Hepatocyte (in vitro differentiated cells): ENCODE data around the gene FMNL2.

Experiments used
- EZH2 ChIP-seq: fragments of 200-600 bp; sonication (generic); IDR thresholded peaks from 2 replicates; pipeline ENCODE4 v1.6.1; 2016; ENCODE audit warnings: antibody characterized with exemption, mild to moderate bottlenecking, borderline replicate concordance
- EZH2phosphoT487 ChIP-seq: fragments of 200-600 bp; sonication (generic); IDR thresholded peaks from one replicate; pipeline ENCODE4 v1.6.1; 2018; ENCODE audit warnings: antibody characterized with exemption, mild to moderate bottlenecking, low read depth, moderate library complexity; ENCODE audit not compliant: unreplicated experiment, severe bottlenecking
- TF ChIP-seq, protein P1 (sequence below): fragments of 200-600 bp; sonication (generic); IDR thresholded peaks from 2 replicates; pipeline ENCODE4 v1.5.1; 2016; ENCODE audit warnings: antibody characterized with exemption, mild to moderate bottlenecking; ENCODE audit not compliant: poor library complexity

DNA sequence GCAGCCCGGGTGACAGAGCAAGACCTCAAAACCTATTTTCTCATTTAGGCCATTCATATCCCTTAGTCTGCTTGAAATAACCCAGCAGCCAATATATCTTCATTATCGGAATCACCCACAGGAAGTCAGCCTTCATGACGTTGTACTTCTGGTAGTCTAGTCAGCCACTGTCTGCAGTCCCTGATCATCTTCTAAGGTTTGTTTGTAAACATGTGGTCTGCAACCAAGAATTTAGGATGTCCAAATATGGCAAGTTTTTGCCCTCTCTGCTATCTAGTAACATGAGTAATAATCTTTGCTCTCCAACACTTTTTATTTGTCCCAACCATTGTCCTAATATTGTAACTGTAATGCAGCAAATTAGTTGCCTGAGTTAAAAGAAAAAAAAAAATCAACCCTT is 289.8 kb downstream of the FMNL2 start:
- TF ChIP-seq, protein P1, sequence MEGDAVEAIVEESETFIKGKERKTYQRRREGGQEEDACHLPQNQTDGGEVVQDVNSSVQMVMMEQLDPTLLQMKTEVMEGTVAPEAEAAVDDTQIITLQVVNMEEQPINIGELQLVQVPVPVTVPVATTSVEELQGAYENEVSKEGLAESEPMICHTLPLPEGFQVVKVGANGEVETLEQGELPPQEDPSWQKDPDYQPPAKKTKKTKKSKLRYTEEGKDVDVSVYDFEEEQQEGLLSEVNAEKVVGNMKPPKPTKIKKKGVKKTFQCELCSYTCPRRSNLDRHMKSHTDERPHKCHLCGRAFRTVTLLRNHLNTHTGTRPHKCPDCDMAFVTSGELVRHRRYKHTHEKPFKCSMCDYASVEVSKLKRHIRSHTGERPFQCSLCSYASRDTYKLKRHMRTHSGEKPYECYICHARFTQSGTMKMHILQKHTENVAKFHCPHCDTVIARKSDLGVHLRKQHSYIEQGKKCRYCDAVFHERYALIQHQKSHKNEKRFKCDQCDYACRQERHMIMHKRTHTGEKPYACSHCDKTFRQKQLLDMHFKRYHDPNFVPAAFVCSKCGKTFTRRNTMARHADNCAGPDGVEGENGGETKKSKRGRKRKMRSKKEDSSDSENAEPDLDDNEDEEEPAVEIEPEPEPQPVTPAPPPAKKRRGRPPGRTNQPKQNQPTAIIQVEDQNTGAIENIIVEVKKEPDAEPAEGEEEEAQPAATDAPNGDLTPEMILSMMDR, result no peak
- TF ChIP-seq EZH2, result no peak
- TF ChIP-seq EZH2phosphoT487, result no peak
